ENCODE results near the gene UCP3. TPM values are rescaled to one million over a fixed set of nuclear protein-coding genes. Genes with fewer than 3 reads are reported as not detected.

Gene UCP3
- total RNA-seq: 10 to 100 TPM in 1 of 10 donors, 1 to 10 TPM in 7, under 1 TPM in 2; 0.61 to 12.6 (median 1.6) TPM
- polyA plus RNA-seq: 1 to 10 TPM in 1 of 2 donors, under 1 TPM in 1; 0.83 to 3.5 TPM
- long read RNA-seq, donor 1, partial matches to known transcripts: 2 of 4 reads
- long read RNA-seq, donor 1, other reads (novel, unspliced or antisense): 0 of 4 reads
- long read RNA-seq, donor 2, partial matches to known transcripts: 0 of 1 reads
- long read RNA-seq, donor 2, other reads (novel, unspliced or antisense): 0 of 1 reads
- long read RNA-seq, donor 3, partial matches to known transcripts: 2 of 5 reads
- long read RNA-seq, donor 3, other reads (novel, unspliced or antisense): 1 of 5 reads

GRCh38 chr11:74008373-74009229 lies at the start of gene UCP3:
Gene UCP3 (minus strand): TSS chr11:74009085. CDS start chr11:74007042, 2,043 bp downstream.
- ATAC-seq (peak in 6 of 8 donors; percentile 27 to 43 (median 34)), DNase-seq (no peak)
- no peaks in the 10 kb centered on the region for H3K27me3 ChIP-seq
- peak within 1 kb of the TSS in 9 of 10 donors; percentile 22 to 68 (median 50) for H3K27ac ChIP-seq
- H3K4me3 ChIP-seq: no peak within 1 kb of the TSS
- intact Hi-C loops (cut with DNase I): no loop called here
- 59 to 61% methylated on average over 9 of the region's 9 CpGs for WGBS, 2 donors
- no peak for TF ChIP-seq CTCF (IDR thresholded peaks at IDR 0.05)
- no peaks in the 10 kb centered on the region for H3K9me3 ChIP-seq
- H3K4me1 ChIP-seq: peaks cover 0 to 67% (median 26%) of the 10 kb centered on the region in 9 donors
- H3K36me3 ChIP-seq: peaks cover 0 to 47% (median 0%) of the 10 kb centered on the region in 9 donors

GRCh38 chr11:74057249-74058151 lies 48.6 kb upstream of the UCP3 start:
- WGBS, 2 donors: 84 to 89% methylated on average over 8 of the region's 8 CpGs
- intact Hi-C loops (cut with DNase I): loop anchor here in 1 of 10 donors (10.0 kb wide), 1 partner anchor 93 kb away; no protein-coding TSS in a partner anchor
- Histone ChIP-seq H3K27me3 (no peaks in the 10 kb centered on the region), H3K27ac (no peak overlapping the region), H3K36me3 (peaks cover 0 to 56% (median 5%) of the 10 kb centered on the region in 9 donors), H3K4me3 (no peak overlapping the region), H3K4me1 (no peaks in the 10 kb centered on the region), H3K9me3 (peaks cover 0 to 6% (median 0%) of the 10 kb centered on the region in 11 donors)
- TF ChIP-seq CTCF (IDR thresholded peaks at IDR 0.05): no peak
- DNase-seq: no peak
- ATAC-seq: no peak

- peaks cover 0 to 59% (median 5%) of the 10 kb centered on the region in 9 donors for H3K36me3 ChIP-seq
- intact Hi-C loops (cut with DNase I): loop anchor here in 1 of 10 donors (10.0 kb wide), 1 partner anchor 91 kb away; no protein-coding TSS in a partner anchor
- H3K27me3 ChIP-seq: no peaks in the 10 kb centered on the region
- H3K4me3 ChIP-seq: no peak overlapping the region
- no peak overlapping the region for H3K27ac ChIP-seq
- TF ChIP-seq CTCF (IDR thresholded peaks at IDR 0.05): no peak
- H3K9me3 ChIP-seq: no peaks in the 10 kb centered on the region
- DNase-seq (no peak), ATAC-seq (no peak)
- no peaks in the 10 kb centered on the region for H3K4me1 ChIP-seq
Observed at GRCh38 chr11:74055938-74056337, 47.1 kb upstream of the UCP3 start.

Data from heart right ventricle (tissue), 16 donors.